CD4-positive, alpha-beta T cell treated with Interleukin-12 subunit alpha and Interleukin-12 subunit beta, for 1 hour (primary cell): ENCODE measurements around the gene SLC18B1.

ENCODE experiments used
- DNase-seq: peaks from one replicate; pipeline ENCODE4 v3.0.0-alpha.2; 2020

Gene SLC18B1

GRCh38 chr6:132741281-132741680 is 57.2 kb downstream of the SLC18B1 start:
- DNase-seq: no peak

- DNase-seq: no peak
Observed at GRCh38 chr6:132736239-132736638, 62.2 kb downstream of the SLC18B1 start.

- no peak for DNase-seq
Observed at GRCh38 chr6:132734694-132735236, 63.7 kb downstream of the SLC18B1 start.

GRCh38 chr6:132733814-132734213 is 64.6 kb downstream of the SLC18B1 start:
- no peak for DNase-seq

- DNase-seq: no peak
Observed at GRCh38 chr6:132733283-132733682, 65.2 kb downstream of the SLC18B1 start.

- no peak for DNase-seq
Observed at GRCh38 chr6:132731086-132731485, 67.4 kb downstream of the SLC18B1 start.

GRCh38 chr6:132730560-132730959 is 67.9 kb downstream of the SLC18B1 start:
- DNase-seq: no peak

- no peak for DNase-seq
Observed at GRCh38 chr6:132728616-132729015, 69.8 kb downstream of the SLC18B1 start.

- no peak for DNase-seq
Observed at GRCh38 chr6:132726608-132726975, 71.8 kb downstream of the SLC18B1 start.

GRCh38 chr6:132725947-132726607 is 72.4 kb downstream of the SLC18B1 start:
- no peak for DNase-seq

- DNase-seq: no peak
Observed at GRCh38 chr6:132725471-132725870, 73.0 kb downstream of the SLC18B1 start.

- no peak for DNase-seq
Observed at GRCh38 chr6:132719736-132720448, 78.5 kb downstream of the SLC18B1 start.
